ENCODE measurements around the gene ING3. TPM values are rescaled to one million over a fixed set of nuclear protein-coding genes. Genes with fewer than 3 reads are reported as not detected.

ING3 gene
- total RNA-seq, 1 donor from 2014 or later: 14.0 TPM

DNA sequence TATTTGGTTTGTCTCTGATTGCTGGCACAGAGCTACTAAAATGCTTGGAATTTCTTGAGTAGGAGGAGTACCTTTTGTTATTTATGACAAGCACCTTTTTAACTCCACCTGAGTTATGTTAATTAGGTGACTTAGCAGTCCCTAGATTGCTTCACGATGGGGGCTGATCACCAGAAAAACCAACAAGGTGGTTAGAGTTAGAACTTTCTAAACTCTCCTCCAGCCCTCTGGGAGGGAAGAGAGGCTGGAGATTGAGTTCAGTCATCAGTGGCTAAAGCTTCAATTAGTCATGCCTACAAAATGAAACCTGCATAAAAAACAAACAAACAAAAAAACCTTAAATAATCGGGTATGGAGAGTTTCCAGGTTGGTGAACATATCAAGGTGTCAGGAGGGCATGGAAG is 23.6 kb upstream of the ING3 start:
- intact Hi-C loops (cut with DNase I): no loop called here
- no peaks in the 10 kb centered on the region for H3K4me1 ChIP-seq
- TF ChIP-seq POLR2A (IDR thresholded peaks at IDR 0.05) (no peak), POLR2AphosphoS5 (IDR thresholded peaks at IDR 0.05; ENCODE audit: insufficient read depth in 1 of 2, low read depth in 1 of 2) (no peak)

DNA sequence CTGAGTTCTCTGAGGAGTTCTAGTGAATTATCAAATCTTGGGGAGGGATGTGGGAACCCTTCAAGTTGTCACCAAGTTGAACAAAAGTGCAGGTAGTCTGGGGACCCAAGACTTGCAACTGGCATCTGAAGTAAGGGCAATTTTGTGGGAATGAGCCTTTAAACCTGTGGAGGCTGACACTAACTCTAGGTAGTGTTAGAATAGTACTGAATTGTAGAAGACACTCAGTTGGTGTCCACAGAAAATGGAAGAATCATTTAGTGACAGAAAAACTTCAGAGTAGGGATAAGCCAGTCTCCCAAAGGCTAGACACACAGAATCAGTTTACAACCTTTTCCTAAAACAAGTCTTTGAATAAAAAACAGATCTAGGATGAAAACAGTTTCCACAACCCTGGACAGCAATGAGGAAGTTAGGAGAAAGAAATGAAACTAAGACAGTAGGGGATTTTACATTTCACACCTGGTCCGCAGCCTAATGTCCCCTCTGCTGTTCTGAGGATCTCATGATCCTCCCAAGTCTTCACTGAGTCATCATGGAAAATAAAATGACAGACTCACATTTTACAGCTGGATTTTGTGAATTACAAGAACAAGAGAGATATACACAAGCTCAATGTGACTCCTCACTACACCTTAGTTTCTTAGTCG is 23.0 kb upstream of the ING3 start:
- intact Hi-C loops (cut with DNase I): no loop called here
- no peak for DNase-seq (ENCODE audit: extremely low spot score in 2 of 2)
- no peaks in the 10 kb centered on the region for H3K27me3 ChIP-seq
- no peak overlapping the region for H3K27ac ChIP-seq
- H3K9me3 ChIP-seq: no peaks in the 10 kb centered on the region
- H3K4me1 ChIP-seq: no peaks in the 10 kb centered on the region
- H3K4me3 ChIP-seq: no peak overlapping the region
- TF ChIP-seq CTCF (IDR thresholded peaks at IDR 0.05) (no peak), POLR2AphosphoS5 (IDR thresholded peaks at IDR 0.05; ENCODE audit: insufficient read depth in 1 of 2, low read depth in 1 of 2) (no peak), POLR2A (IDR thresholded peaks at IDR 0.05) (no peak)
- no peaks in the 10 kb centered on the region for H3K36me3 ChIP-seq

More for the DNA sequence above, 23.6 kb upstream of the ING3 start:
- Histone ChIP-seq H3K27me3 (no peaks in the 10 kb centered on the region), H3K27ac (no peak overlapping the region), H3K36me3 (no peaks in the 10 kb centered on the region), H3K4me3 (no peak overlapping the region), H3K9me3 (no peaks in the 10 kb centered on the region)
- no peak for DNase-seq (ENCODE audit: extremely low spot score in 2 of 2)

- no peak for DNase-seq (ENCODE audit: extremely low spot score in 2 of 2)
- Histone ChIP-seq H3K27me3 (no peaks in the 10 kb centered on the region), H3K9me3 (no peaks in the 10 kb centered on the region), H3K27ac (no peak overlapping the region), H3K4me3 (no peak overlapping the region), H3K36me3 (no peaks in the 10 kb centered on the region), H3K4me1 (no peaks in the 10 kb centered on the region)
- TF ChIP-seq POLR2AphosphoS5 (IDR thresholded peaks at IDR 0.05; ENCODE audit: insufficient read depth in 1 of 2, low read depth in 1 of 2) (no peak), CTCF (IDR thresholded peaks at IDR 0.05) (no peak), POLR2A (IDR thresholded peaks at IDR 0.05) (no peak)
- intact Hi-C loops (cut with DNase I): no loop called here
Measured at GRCh38 chr7:120931243-120931642, 19.3 kb upstream of the ING3 start.

DNA sequence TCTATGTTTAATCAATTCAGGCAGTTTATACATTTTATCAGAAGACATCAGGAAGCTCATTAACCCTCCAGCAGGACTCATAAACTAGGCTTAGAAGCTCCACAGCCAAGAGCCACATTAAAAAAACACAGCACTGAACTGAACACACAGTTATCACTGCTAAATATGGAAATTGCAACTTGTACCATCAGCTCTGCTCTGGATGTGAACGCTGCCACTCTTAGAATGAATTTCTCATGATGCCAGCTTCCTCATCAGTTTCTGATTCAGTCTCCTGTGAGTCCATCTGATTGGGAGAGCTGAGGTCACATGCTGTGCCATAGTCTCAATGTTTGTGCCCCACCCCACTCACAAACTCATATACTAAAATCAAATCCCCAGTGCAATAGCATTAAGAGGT is 17.1 kb upstream of the ING3 start:
- Histone ChIP-seq H3K4me1 (no peaks in the 10 kb centered on the region), H3K4me3 (no peak overlapping the region), H3K36me3 (no peaks in the 10 kb centered on the region), H3K27ac (no peak overlapping the region), H3K27me3 (no peaks in the 10 kb centered on the region), H3K9me3 (no peaks in the 10 kb centered on the region)
- DNase-seq (ENCODE audit: extremely low spot score in 2 of 2): no peak
- TF ChIP-seq POLR2A (IDR thresholded peaks at IDR 0.05) (no peak), CTCF (IDR thresholded peaks at IDR 0.05) (no peak), POLR2AphosphoS5 (IDR thresholded peaks at IDR 0.05; ENCODE audit: insufficient read depth in 1 of 2, low read depth in 1 of 2) (no peak)
- intact Hi-C loops (cut with DNase I): no loop called here

DNA sequence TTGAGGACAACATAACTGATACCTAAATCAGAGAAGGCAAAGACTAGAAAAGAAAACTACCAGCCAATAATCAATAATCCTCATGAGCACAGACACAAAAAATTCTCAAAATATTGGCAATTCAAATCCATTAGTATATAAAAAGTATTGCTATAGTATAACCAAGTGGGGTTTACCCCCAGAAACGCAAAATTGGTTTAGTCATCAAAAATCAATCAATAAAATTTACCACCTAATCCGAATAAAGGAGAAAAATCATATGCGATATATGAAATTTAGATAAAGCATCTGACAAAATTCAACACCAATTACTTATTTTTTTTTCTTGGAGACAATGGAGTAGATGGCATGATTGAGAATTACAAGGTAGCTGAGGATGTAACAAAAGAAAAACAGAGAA is 11.2 kb upstream of the ING3 start:
- H3K4me3 ChIP-seq: no peak overlapping the region
- no peak for TF ChIP-seq POLR2A (IDR thresholded peaks at IDR 0.05)
- no peak for TF ChIP-seq POLR2AphosphoS5 (IDR thresholded peaks at IDR 0.05; ENCODE audit: insufficient read depth in 1 of 2, low read depth in 1 of 2)
- TF ChIP-seq CTCF (IDR thresholded peaks at IDR 0.05): no peak
- H3K4me1 ChIP-seq: no peaks in the 10 kb centered on the region
- no peak for DNase-seq (ENCODE audit: extremely low spot score in 2 of 2)
- no peaks in the 10 kb centered on the region for H3K9me3 ChIP-seq
- H3K27ac ChIP-seq: no peak overlapping the region
- H3K36me3 ChIP-seq: no peaks in the 10 kb centered on the region
- H3K27me3 ChIP-seq: no peaks in the 10 kb centered on the region
- intact Hi-C loops (cut with DNase I): no loop called here

All from vagina (tissue), 2 donors.